C4-2B (cell line): Measurements from ENCODE around the gene ERGIC2.

Source experiments
- ZFX ChIP-seq: fragments of 450-650 bp; IDR thresholded peaks from 2 replicates; pipeline ENCODE4 v1.6.1; 2017
- TF ChIP-seq, protein P1 (sequence below): fragments of 450-650 bp; conservative IDR thresholded peaks from 2 replicates; pipeline ENCODE4 v1.5.1; 2017; ENCODE audit warnings: mild to moderate bottlenecking

DNA sequence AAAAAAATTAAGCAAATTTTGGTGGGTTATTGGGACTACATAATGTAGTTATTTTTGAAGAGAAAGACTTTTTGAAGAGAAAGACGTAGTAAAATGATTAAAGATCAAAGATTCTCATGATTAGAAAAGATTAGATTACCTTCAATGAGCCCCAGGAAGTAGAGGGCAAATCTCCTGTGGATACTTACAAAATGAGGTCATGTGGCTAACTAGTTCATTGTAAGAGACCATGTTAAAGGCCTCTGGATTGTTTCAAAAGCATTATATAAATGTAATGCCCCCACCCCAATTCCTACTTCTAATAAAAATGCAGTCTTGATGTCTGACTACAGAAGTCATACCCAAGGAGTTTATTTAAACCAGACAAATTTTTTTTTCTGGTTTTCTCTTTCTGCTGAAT, 93.3 kb downstream of the ERGIC2 start:
- TF ChIP-seq, protein P1, sequence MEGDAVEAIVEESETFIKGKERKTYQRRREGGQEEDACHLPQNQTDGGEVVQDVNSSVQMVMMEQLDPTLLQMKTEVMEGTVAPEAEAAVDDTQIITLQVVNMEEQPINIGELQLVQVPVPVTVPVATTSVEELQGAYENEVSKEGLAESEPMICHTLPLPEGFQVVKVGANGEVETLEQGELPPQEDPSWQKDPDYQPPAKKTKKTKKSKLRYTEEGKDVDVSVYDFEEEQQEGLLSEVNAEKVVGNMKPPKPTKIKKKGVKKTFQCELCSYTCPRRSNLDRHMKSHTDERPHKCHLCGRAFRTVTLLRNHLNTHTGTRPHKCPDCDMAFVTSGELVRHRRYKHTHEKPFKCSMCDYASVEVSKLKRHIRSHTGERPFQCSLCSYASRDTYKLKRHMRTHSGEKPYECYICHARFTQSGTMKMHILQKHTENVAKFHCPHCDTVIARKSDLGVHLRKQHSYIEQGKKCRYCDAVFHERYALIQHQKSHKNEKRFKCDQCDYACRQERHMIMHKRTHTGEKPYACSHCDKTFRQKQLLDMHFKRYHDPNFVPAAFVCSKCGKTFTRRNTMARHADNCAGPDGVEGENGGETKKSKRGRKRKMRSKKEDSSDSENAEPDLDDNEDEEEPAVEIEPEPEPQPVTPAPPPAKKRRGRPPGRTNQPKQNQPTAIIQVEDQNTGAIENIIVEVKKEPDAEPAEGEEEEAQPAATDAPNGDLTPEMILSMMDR = no peak
- TF ChIP-seq ZFX = no peak
